Thymus (tissue), 11 donors: ENCODE measurements around the gene MOGAT1. TPM values are rescaled to one million over a fixed set of nuclear protein-coding genes. Genes with fewer than 3 reads are reported as not detected.
A peak's percentile ranks its signal among the peaks of the same experiment; 100 is the strongest.
"Not testable (repeated sequence)": the region's sequence is repeated elsewhere in the genome, so short reads cannot be mapped to it uniquely, and the experiment has no call there.

Experiments
- DNase-seq, 9 donors: peaks; one replicate each; pipeline ENCODE4 v3.0.0-alpha.2; 2013; ENCODE audit warnings: low spot score in 9 of 9, low read depth in 6 of 9, missing footprints in 1 of 9
- H3K27ac ChIP-seq, 2 donors: one replicate each; pipeline ENCODE4 v1.5.1; 2013; ENCODE audit warnings: control low read depth in 1 of 2, low read depth in 1 of 2, low read length in 1 of 2, mild to moderate bottlenecking in 1 of 2, moderate library complexity in 1 of 2
- H3K27me3 ChIP-seq, 2 donors: one replicate each; pipeline ENCODE4 v1.5.1; 2013; ENCODE audit warnings: low read length in 1 of 2; ENCODE audit not compliant: control insufficient read depth in 2 of 2, insufficient read depth in 1 of 2
- H3K36me3 ChIP-seq, 2 donors: one replicate each; pipeline ENCODE4 v1.5.1; 2013; ENCODE audit warnings: low read length in 1 of 2, mild to moderate bottlenecking in 1 of 2, moderate library complexity in 1 of 2; ENCODE audit not compliant: control insufficient read depth in 2 of 2, insufficient read depth in 2 of 2
- H3K4me1 ChIP-seq, 2 donors: one replicate each; pipeline ENCODE4 v1.5.1; 2013; ENCODE audit warnings: low read length in 2 of 2; ENCODE audit not compliant: control insufficient read depth in 2 of 2, insufficient read depth in 2 of 2
- H3K4me3 ChIP-seq, 2 donors: one replicate each; pipeline ENCODE4 v1.5.1; 2013; ENCODE audit warnings: low read length in 2 of 2, control low read depth in 1 of 2, mild to moderate bottlenecking in 1 of 2
- H3K9me3 ChIP-seq, 2 donors: one replicate each; pipeline ENCODE4 v1.5.1; 2013; ENCODE audit warnings: low read length in 1 of 2, mild to moderate bottlenecking in 1 of 2; ENCODE audit not compliant: control insufficient read depth in 2 of 2, insufficient read depth in 1 of 2
- WGBS: extraction: QIAGEN DNeasy Blood & Tissue Kit; methylation state at CpG from one replicate; pipeline ENCODE4 v1.1.7; 2013; 5-methylcytosine and 5-hydroxymethylcytosine counted together
- polyA plus RNA-seq: library from polyadenylated mRNA; stranded (reverse); fragments of 200-250 nt; gene quantifications from one replicate; pipeline ENCODE4 v1.2.3, GENCODE V29; 2013
- total RNA-seq: library from RNA; stranded (reverse); fragments of 120-200 nt; gene quantifications from one replicate; pipeline ENCODE4 v1.2.4, GENCODE V29; 2013
- donor health status: healthy.

Gene MOGAT1
- total and polyA plus RNA-seq, 2 donors, result not detected

DNA sequence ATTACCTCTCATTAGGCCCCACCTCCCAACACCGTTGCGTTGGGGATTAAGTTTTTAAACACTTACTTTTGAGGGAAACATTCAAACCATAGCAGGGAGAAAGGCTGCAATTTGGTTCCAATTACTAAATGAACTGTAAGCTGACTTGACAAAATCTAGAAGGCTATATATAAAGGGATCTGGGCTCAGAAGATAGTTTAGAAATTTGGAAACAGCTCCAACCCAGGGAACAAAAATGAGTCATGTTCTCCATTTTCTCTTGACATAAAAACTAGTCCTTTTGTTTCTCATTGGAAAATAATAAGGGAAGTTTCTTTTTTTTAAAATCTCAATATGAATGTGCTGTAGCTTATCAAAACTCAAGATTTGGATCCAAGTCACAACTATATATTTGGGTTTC is 17.5 kb downstream of the MOGAT1 start:
- Histone ChIP-seq H3K27me3 (no peaks in the 10 kb centered on the region), H3K4me3 (no peak overlapping the region), H3K27ac (no peak overlapping the region), H3K4me1 (peaks cover 2 to 13% of the 10 kb centered on the region in 2 donors), H3K9me3 (no peaks in the 10 kb centered on the region), H3K36me3 (no peaks in the 10 kb centered on the region)
- no peak for DNase-seq
- 95% methylated on average over 2 of the region's 2 CpGs for WGBS

- WGBS, result 89% methylated on average over 2 of the region's 2 CpGs
- Histone ChIP-seq H3K9me3 (no peaks in the 10 kb centered on the region), H3K36me3 (no peaks in the 10 kb centered on the region), H3K4me1 (peaks cover 2 to 13% of the 10 kb centered on the region in 2 donors), H3K27me3 (no peaks in the 10 kb centered on the region), H3K4me3 (no peak overlapping the region), H3K27ac (no peak overlapping the region)
- DNase-seq, result no peak
Observed at GRCh38 chr2:222689322-222689721, 17.9 kb downstream of the MOGAT1 start.

DNA sequence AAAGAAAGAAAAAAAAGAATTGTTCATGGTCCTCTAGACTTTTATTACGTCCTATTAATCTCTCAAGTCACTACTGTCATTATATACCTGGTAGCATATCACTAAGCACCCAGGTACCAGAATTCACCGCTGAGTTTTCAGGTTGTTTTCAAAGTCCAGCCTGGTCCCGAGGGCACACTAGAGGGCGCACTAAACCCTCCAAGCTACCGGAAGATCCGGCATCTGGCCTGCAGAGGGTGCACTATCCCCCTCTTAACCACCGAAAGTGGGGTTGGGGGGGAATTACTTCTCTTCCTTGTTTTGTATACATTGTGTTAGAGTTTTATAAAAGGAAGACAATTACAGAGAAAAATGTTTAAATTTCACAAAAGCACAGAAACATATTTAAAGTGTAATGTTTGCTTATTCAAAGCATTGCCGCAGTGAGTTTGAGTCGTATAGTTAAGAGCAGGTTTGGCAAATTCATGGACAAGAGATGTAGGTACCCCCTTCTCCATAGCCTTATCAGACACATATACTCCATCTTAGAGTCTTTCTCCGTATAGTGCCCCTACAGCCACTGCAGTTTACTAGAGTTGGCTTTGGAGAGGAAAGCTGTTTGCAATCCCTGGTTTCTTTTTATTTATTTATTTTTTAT is 19.2 kb downstream of the MOGAT1 start:
- peak; percentile 56 to 91 (median 80) for DNase-seq
- Histone ChIP-seq H3K4me1 (peaks cover 2 to 12% of the 10 kb centered on the region in 2 donors), H3K4me3 (no peak overlapping the region), H3K9me3 (no peaks in the 10 kb centered on the region), H3K27me3 (no peaks in the 10 kb centered on the region), H3K27ac (no peak overlapping the region), H3K36me3 (no peaks in the 10 kb centered on the region)
- 40% methylated on average over 10 of the region's 10 CpGs for WGBS

- H3K9me3 ChIP-seq, DNase-seq, H3K4me1 ChIP-seq, H3K4me3 ChIP-seq, H3K27me3 ChIP-seq, H3K27ac ChIP-seq, H3K36me3 ChIP-seq: not testable (repeated sequence)
- over 99% methylated on average over 5 of the region's 5 CpGs for WGBS
Observed at GRCh38 chr2:222693413-222693812, 22.0 kb downstream of the MOGAT1 start.

- WGBS, result 93% methylated on average over 1 of the region's 1 CpG
- Histone ChIP-seq H3K27me3 (no peaks in the 10 kb centered on the region), H3K4me1 (peaks cover 0 to 3% of the 10 kb centered on the region in 2 donors), H3K9me3 (no peaks in the 10 kb centered on the region), H3K27ac (no peak overlapping the region), H3K36me3 (no peaks in the 10 kb centered on the region), H3K4me3 (no peak overlapping the region)
- DNase-seq, result no peak
Observed at GRCh38 chr2:222693837-222694236, 22.4 kb downstream of the MOGAT1 start.

GRCh38 chr2:222698276-222698675 is 26.8 kb downstream of the MOGAT1 start:
- Histone ChIP-seq H3K4me1 (peaks cover 8 to 10% of the 10 kb centered on the region in 2 donors), H3K9me3 (no peaks in the 10 kb centered on the region), H3K27me3 (no peaks in the 10 kb centered on the region), H3K4me3 (no peak overlapping the region), H3K36me3 (no peaks in the 10 kb centered on the region), H3K27ac (no peak overlapping the region)
- WGBS, result over 99% methylated on average over 4 of the region's 4 CpGs
- DNase-seq, result no peak

GRCh38 chr2:222701233-222701632 is 29.8 kb downstream of the MOGAT1 start:
- Histone ChIP-seq H3K4me3 (peak overlapping the region in 1 of 2 donors; percentile 12), H3K36me3 (no peaks in the 10 kb centered on the region), H3K27ac (no peak overlapping the region), H3K27me3 (no peaks in the 10 kb centered on the region), H3K9me3 (no peaks in the 10 kb centered on the region), H3K4me1 (peaks cover 8 to 13% of the 10 kb centered on the region in 2 donors)
- 5% methylated on average over 1 of the region's 1 CpG for WGBS
- no peak for DNase-seq

- Histone ChIP-seq H3K27me3 (no peaks in the 10 kb centered on the region), H3K4me3 (peak overlapping the region in 1 of 2 donors; percentile 12), H3K36me3 (no peaks in the 10 kb centered on the region), H3K27ac (peak overlapping the region in 1 of 2 donors; percentile 48), H3K9me3 (no peaks in the 10 kb centered on the region), H3K4me1 (peaks cover 8 to 13% of the 10 kb centered on the region in 2 donors)
- WGBS, result 4% methylated on average over 5 of the region's 5 CpGs
- peak in 4 of 9 donors; percentile 35 to 78 (median 48) for DNase-seq
Observed at GRCh38 chr2:222701721-222702131, 30.3 kb downstream of the MOGAT1 start.

DNA sequence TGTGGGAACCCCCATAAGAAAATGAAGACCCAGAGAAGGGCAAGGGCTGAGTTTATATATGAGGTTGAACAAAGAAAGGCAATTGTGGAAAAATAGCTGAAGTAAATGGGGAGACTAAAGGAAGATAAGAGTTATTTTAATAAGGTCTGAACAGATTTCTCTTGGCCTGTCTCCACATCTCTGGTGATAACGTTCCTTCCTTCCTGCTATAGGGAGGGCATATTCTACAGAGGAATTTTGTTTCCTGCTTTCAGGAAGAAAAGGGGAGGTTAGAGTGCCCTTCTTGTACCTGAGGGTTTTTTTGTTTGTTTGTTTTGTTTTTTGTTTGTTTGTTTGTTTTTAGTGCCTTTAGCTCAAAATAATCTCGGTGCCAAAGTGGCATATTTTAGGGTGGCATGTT is 31.6 kb downstream of the MOGAT1 start:
- Histone ChIP-seq H3K4me3 (no peak overlapping the region), H3K4me1 (peaks cover 13 to 22% of the 10 kb centered on the region in 2 donors), H3K36me3 (no peaks in the 10 kb centered on the region), H3K27ac (no peak overlapping the region), H3K9me3 (no peaks in the 10 kb centered on the region), H3K27me3 (no peaks in the 10 kb centered on the region)
- WGBS, result 94% methylated on average over 2 of the region's 2 CpGs
- no peak for DNase-seq
